HPDE6-E6E7 (cell line): ENCODE results near the gene CLCN2.

Source experiments
- DNase-seq: peaks from one replicate; pipeline ENCODE4 v3.0.0; 2011; ENCODE audit warnings: missing footprints; ENCODE audit errors: extremely low spot score

CLCN2 gene

DNA sequence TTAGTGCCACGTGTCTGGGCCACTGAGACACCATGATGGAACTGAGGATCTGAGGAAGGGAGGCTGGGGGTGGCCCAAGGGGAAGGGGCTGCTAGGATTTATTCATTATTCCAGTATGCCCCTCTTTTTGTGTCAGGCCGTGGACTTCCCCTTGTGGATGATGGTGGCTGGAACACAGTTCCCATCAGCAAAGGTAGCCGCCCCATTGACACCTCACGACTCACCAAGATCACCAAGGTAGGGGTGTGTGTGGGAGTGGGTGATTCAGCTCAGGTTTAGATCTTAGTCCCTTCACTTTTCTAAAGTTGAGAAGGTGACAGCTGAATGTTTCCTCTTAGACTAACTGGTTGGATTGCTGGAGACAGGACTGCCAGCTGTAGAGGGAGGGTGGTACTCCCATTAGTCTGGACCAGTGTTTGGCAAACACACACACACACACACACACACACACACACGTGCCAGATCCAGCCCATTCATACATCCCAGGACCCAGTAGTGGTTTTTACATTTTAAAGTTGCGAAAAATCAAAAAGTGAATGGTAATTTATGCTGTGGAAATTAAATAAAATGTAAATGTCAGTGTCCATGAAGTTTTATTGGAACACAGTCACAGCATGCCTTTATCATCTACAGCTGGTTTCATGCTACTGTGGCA lies 35.6 kb downstream of the CLCN2 start:
- DNase-seq = no peak

DNA sequence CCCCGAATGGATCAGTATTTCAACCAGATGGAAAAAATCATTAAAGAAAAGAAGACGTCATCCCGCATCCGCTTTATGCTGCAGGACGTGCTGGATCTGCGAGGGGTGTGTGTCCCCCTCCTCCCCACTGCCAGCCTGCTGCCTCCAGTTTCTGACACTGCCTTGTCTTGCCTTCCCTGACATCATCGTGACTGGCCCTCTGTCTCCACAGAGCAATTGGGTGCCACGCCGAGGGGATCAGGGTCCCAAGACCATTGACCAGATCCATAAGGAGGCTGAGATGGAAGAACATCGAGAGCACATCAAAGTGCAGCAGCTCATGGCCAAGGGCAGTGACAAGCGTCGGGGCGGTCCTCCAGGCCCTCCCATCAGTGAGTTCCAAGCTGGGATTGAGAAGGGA lies 36.1 kb downstream of the CLCN2 start:
- DNase-seq = no peak

DNA sequence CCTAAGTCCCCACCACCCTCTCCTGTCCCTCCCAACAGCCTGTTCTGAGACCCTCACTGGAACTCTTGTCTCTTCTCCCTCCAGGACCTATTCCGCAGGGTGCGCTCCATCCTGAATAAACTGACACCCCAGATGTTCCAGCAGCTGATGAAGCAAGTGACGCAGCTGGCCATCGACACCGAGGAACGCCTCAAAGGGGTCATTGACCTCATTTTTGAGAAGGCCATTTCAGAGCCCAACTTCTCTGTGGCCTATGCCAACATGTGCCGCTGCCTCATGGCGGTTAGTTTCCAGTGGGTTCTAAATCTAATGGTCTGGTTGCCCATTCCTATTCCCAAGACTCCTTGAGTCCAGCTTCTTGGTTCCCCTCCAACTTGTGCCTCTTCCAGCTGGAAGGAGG lies 37.7 kb downstream of the CLCN2 start:
- no peak for DNase-seq

DNA sequence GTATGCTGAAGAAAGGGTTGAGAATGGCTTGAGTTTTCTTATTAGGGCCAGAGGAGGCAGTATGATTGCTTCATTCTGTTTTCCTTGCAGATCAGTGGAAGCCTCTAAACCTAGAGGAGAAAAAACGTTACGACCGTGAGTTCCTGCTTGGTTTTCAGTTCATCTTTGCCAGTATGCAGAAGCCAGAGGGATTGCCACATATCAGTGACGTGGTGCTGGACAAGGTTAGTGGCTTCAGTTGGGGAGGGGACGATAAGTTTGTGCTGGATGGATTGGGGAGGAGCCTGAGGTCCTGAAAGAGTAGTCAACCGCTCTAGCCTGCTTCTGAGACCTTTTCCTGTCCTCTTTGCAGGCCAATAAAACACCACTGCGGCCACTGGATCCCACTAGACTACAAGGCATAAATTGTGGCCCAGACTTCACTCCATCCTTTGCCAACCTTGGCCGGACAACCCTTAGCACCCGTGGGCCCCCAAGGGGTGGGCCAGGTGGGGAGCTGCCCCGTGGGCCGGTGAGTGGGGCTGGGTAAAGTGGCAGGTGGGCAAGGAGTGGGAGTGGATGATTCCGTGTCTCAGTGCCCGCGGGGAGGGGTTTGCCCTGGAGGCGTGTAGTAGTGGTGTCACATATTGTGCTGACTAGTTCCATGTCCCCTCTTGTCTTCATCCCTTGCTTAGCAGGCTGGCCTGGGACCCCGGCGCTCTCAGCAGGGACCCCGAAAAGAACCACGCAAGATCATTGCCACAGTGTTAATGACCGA lies 38.5 kb downstream of the CLCN2 start:
- DNase-seq = no peak

DNA sequence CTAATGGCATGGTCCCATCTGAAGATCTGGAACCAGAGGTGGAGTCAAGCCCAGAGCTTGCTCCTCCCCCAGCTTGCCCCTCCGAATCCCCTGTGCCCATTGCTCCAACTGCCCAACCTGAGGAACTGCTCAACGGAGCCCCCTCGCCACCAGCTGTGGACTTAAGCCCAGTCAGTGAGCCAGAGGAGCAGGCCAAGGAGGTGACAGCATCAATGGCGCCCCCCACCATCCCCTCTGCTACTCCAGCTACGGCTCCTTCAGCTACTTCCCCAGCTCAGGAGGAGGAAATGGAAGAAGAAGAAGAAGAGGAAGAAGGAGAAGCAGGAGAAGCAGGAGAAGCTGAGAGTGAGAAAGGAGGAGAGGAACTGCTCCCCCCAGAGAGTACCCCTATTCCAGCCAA lies 39.7 kb downstream of the CLCN2 start:
- DNase-seq = no peak

DNA sequence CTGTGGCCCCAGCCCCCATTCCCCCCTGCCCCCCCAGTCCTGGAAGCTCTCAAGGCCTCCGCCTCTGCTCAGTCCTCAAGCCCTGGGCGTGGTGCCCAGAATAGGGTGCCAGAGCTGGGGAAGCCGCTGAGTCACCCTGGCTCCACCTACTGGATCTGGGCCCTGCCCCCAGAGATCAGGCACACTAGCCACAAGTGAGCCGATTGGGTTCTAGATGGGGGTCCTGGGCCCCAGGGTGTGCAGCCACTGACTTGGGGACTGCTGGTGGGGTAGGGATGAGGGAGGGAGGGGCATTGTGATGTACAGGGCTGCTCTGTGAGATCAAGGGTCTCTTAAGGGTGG lies 41.3 kb downstream of the CLCN2 start:
- DNase-seq = peak; percentile 97

DNA sequence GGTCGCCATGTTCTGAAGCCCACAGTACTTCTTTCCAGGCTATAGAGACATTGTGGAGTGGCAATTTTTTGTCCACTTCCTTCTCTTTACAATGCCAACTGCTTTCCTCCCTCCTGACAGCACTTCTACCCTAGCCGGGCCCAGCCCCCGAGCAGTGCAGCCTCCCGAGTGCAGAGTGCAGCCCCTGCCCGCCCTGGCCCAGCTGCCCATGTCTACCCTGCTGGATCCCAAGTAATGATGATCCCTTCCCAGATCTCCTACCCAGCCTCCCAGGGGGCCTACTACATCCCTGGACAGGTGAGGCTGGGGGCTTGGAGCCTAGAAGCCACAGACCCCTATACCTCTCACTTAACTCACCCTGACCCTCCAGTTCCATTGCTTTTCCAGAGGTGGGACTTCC lies 44.2 kb downstream of the CLCN2 start:
- no peak for DNase-seq

DNA sequence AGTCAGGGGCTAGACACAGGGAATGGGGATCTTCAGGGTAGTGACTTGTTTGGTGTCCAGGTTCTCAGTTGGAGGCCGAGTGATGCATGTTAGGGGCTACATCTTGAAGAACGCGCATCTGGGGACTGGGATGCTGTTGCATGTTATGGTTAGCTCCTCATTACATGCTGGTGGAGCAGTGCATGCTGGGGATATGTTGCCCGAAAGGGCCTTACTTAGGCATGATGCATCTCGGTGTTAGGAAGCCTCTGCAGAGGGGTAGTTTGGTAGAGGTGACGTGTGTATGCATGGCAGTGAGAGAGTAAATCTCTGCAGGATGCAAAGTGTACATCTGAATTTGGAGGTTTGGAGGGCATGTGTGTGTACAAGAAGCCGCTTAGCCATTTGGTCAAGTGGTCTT lies 44.6 kb downstream of the CLCN2 start:
- DNase-seq = no peak

DNA sequence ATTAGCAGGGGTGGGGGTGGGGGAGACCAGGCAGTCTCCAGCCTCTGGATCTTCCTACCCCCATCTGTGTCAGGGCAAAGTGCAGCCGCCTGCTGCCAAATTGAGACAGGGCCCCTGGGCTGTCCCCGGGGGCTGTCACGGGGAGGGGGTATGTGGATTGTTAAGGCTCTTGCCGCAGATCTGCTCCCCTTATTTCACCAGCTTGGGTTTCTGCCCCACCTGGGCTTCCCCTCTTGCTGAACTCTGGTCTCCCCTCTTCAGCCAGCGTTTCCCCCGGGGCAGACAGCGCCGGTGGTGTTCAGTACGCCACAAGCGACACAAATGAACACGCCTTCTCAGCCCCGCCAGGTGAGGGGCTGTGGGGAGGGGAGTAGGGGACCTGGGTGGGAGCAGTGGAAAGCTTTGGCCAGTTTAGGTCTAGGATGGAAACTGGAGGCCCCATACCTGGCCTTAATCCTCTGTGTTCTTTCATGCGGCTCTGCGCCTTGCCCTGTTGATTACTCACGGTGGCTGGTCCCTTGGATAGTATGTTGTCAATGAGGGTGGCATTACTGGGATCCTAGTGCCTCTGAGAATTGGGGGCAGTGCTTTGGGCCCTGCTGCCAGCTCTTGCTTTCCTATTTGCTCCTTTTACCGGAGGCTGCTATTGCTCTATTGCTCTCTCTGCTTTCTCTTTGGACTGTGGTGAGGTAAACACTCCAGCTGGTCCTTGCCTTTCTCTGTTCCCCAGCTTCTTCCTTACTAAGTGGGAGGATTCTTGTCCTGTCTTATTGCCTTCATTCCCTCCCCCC lies 45.3 kb downstream of the CLCN2 start:
- no peak for DNase-seq

DNA sequence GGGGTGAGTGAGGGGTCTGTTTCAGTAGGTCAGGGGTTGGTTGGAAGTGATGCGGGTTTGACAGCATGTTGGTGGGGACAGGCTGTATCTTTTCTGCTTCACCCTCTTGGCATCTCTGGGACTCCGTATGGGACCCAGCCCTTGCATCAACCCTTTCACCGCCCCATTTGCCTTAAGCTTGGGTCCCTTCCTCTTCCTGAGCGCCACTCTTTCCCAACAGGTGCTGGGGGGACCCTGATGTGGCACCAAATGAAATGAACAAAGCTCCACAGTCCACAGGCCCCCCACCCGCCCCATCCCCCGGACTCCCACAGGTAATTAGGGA lies 45.9 kb downstream of the CLCN2 start:
- DNase-seq = no peak

DNA sequence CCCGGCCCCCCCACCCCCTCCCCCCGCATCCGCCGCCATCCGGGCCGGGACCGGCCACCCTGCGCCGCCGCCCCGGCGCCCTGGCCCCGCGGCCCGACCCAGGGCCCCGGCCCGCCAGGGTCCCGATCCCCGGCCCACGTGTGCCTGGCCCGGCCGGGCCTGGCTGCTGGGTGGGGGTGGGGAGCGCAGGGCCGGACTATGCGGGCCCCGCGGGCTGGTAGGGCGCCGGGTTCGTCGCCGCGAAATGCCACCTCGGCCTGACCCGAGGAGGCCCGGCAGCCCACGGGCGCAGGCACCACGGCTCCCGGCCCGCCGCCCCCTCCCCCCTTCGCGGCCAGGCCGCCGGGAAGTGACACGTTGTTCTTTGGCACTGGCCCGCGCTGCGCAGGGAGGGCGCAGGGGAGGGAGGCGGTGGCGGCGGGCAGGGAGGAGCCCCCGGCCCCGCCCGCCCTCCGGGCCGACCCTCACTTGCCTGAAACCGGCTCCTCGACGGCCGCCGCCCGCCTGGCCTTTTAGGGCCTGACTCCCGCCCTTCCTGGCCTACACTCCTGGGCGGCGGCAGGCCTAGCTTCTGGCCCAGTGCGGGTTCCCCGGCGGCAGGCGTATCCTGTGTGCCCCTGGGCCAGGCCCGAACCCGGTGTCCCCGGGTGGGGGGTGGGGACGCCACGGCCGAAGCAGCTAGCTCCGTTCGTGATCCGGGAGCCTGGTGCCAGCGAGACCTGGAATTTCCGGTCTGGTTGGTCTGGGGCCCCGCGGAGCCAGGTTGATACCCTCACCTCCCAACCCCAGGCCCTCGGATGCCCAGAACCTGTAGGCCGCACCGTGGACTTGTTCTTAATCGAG lies 46.5 kb downstream of the CLCN2 start:
- no peak for DNase-seq

DNA sequence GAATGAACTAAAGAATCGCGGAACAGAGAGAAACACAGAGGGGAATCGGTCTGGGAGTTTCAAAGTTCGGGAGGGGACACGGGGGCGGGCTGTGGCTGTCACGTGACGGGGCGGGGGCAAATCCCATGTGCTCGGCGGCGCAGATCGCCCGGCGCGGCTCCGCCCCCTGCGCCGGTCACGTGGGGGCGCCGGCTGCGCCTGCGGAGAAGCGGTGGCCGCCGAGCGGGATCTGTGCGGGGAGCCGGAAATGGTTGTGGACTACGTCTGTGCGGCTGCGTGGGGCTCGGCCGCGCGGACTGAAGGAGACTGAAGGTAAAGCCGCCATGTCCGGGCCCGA lies 47.1 kb downstream of the CLCN2 start, which contains the start of gene EIF4G1:
Gene EIF4G1 (plus strand): TSS at position 244 of the 337 bp plus-strand sequence. CDS start 1,191 bp downstream, outside the sequence.
- peak; percentile 88 for DNase-seq

DNA sequence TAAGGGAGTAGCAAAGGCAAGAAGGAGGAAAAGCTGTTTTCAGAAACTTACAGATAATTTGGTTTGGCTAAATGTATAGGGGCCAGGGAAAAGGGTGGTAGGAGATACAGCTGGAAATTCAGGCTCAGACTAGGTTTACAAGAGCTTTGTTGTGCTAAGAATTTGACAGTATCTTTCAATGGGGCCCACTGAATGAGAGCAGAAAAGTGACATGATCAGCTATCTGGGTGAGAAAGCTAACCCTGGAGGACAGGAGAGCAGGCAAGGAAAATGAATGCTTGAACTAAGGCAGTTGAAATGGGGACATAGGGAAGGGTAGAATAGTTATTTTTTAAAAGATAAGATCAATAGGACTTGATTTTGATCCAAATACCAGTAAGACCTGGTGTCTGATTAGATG lies 49.8 kb downstream of the CLCN2 start:
- DNase-seq = no peak

DNA sequence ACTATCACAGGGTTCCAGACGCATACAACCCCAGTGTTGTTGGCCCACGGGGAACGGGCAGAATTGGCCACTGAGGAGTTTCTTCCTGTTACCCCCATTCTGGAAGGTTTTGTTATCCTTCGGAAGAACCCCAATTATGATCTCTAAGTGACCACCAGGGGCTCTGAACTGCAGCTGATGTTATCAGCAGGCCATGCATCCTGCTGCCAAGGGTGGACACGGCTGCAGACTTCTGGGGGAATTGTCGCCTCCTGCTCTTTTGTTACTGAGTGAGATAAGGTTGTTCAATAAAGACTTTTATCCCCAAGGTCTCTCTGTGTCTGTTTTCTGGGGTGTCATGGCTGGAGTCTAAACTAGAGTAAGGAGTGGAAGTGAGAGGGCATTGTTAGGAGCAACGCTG lies 52.7 kb downstream of the CLCN2 start:
- DNase-seq = no peak

DNA sequence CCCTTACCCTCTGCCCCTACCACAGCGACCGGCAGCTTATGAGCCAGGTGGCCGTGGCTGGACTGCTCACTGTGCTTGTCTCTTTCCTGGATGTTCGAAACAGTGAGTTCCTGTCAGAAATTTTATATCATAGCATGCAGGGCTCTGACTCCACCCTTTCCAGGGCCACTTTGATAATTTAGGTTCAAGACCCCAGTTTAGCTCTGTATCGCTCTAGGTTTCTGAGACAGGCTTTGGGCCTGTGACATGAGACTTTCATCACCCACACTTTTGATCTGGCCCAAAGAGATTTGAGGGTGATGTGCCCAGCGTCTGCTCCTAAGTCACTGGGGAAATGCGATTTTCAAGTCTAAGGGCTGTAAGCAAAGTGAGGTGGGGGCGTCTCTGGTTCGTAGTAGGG lies 53.5 kb downstream of the CLCN2 start:
- no peak for DNase-seq

DNA sequence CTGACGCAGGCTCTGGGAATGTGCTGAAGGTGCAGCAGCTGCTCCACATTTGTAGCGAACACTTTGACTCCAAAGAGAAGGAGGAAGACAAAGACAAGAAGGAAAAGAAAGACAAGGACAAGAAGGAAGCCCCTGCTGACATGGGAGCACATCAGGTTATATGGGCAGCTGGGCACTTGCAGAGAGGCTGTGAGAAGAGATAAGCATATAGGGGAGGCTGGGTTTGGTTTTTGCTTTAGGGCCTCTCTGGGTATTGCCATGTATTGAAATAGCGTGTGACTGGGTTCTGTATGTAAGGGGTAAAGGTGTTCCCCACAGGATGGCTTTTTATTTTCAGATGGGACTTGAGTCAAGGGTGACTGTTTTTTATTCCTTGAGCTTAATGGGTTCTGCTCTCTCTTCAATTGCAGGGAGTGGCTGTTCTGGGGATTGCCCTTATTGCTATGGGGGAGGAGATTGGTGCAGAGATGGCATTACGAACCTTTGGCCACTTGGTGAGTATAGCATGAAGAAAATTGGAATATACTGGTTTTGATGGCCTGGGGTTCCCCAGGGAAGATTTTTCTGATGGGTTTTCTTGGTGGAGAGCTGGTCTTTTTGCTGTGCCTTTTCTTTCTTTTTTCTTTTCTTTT lies 54.9 kb downstream of the CLCN2 start:
- no peak for DNase-seq

DNA sequence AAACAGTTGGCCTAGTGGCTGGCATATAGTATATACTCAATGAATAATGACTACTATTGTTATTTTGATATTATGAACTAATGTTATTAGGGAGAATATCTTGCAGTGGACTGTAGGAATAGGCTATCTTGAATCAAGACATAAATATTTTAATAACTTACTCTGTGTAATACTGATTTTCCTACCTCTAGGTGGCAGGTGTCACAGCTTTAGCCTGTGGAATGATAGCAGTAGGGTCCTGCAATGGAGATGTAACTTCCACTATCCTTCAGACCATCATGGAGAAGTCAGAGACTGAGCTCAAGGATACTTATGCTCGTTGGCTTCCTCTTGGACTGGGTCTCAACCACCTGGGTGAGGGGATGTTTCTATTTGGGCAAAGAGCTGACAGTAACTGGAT lies 55.8 kb downstream of the CLCN2 start:
- no peak for DNase-seq

DNA sequence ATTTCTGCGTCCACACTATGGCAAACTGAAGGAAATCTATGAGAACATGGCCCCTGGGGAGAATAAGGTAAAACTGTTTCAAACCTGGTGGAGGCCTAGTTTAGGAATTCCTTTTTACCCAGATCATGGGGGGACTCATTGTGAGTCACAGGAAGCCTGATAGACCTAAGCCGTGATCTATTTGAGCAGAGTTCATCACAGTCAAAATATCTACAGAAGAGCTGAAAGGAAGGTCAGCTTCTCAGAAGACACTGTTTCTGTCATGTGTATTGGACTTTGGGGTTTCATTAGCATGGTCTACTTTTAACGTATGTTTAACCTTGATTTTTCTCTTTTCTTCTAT lies 61.1 kb downstream of the CLCN2 start:
- DNase-seq = no peak

DNA sequence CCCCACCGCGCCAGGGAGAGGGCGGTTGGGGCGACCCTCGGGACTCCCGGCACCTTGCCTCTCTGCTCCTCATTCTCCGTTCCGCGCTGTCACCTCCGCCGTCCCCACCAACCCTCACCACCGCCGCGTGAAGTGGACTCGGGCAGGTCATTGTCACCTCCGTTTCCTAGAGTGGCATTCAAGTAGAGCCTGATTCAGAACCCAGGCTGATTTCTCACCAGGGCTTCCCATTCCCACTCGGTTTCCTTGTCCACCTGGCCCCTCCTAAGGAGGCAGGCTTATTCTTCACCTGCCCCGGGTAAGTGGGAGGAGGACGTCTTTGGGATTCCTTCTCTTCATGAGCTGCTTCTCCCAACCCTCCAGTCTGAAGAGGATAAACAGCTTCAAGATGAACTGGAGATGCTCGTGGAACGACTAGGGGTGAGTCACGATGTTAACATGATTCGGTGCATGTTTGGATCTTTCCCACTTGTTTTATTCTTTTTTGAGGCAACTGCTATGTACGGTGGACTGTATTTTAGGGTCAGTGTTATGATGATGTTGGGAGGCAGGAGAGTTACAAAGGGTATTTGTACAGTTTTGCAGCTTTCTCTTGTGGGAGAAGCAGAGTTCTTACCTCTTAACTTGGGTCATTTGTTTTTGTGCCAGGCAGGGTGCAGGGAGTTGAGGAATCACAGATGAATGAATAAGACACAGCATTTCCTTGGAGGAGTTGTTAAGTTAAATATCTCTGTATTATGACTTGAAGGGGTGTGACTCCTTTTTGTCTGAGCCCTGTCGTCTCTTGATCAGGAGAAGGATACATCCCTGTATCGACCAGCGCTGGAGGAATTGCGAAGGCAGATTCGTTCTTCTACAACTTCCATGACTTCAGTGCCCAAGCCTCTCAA lies 61.7 kb downstream of the CLCN2 start:
- DNase-seq = peak; percentile 36

DNA sequence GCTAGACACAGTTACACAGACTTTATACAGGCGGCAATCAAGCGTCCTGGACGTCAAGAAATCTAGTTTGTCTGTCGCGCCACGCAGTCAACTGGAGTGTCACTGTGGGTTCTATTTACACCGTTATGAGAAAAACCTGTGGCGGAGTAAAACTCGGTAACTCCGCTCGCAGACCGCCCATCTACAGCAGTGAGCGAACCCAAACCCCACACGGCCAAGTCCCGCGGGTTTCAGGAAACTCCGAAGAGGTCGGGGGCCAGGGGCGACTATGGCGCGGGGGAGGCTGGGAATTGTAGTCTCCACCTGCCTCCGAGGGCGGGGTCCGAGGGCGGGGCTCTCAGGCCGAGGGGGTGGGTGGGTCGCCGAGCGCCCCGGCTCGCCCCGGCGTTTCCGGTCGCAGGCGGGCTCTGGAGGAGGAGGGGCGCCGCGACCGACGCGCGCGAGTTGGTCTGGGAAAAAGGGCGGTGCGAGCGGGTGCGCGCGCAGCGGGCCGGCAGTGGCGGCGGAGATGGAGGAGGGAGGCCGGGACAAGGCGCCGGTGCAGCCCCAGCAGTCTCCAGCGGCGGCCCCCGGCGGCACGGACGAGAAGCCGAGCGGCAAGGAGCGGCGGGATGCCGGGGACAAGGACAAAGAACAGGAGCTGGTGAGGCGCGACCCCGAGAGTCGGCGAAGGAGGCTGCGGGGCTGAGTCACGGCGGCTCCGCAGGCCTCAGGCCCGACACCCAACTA lies 62.5 kb downstream of the CLCN2 start, which contains the start of gene PSMD2:
Gene PSMD2 (plus strand): TSS at position 483 of the 729 bp plus-strand sequence. CDS start 26 bp downstream, at position 509.
- DNase-seq = peak; percentile 92
